Retinal pigment epithelial cell (primary cell): ENCODE data around the gene FARS2.

Source experiments
- DNase-seq: peaks from one replicate; pipeline ENCODE4 v3.0.0-alpha.2; 2010; ENCODE audit warnings: low read depth
- H3K4me3 ChIP-seq: 2 replicates; pipeline ENCODE4 v1.5.1; 2011; ENCODE audit warnings: mild to moderate bottlenecking, low read length, control low read depth, moderate library complexity
- TF ChIP-seq, protein P1 (sequence below): conservative IDR thresholded peaks from 2 replicates; pipeline ENCODE4 v1.5.1; 2011; ENCODE audit warnings: low read depth, low read length, control low read depth, inconsistent platforms

The FARS2 gene

DNA sequence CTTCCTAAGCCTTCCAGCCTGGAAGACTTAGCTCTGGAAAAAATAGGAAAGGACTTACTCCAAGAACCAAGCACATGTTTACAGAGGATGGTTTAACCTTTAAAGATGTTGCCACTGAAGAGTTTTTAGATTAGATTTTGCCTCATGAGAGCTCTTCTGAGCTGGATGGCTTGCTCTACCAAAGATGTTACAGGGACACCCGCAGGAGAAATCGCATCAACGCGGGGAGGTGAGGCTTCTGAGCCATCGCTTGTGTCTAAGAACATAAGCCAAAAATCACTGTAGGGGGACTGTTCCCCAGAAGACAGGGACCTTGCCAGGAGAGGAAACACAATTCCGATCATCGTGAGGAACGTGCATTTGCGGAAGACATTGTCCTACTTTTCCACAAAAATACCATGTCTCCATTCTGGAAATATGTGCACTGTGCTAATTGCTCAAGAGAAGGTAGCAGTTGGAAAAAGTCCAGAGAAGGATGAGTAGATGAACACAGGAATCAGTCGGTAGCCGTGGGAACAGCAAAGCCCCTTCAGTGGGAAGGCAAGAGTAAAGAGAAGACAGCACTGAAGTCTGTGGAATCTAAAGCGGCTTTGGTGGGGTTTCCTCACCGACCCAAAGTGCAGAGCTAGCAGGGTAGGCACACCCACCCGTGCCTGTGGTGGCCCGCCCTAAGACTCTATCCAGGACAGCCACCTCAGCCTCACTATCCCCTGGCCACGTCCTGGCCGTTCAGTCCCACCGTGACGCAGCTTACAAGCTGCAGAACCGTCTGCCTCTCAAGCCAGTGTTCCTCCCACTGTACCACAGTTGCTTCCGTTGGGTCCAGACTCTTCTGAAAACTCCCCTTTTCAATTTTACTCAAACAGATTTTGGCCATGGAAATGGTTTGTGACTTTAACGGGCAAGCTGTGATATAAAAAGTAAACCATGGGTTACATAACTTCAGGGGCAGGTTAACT, 410.6 kb downstream of the FARS2 start:
- no peak overlapping the region for H3K4me3 ChIP-seq
- DNase-seq: no peak

DNA sequence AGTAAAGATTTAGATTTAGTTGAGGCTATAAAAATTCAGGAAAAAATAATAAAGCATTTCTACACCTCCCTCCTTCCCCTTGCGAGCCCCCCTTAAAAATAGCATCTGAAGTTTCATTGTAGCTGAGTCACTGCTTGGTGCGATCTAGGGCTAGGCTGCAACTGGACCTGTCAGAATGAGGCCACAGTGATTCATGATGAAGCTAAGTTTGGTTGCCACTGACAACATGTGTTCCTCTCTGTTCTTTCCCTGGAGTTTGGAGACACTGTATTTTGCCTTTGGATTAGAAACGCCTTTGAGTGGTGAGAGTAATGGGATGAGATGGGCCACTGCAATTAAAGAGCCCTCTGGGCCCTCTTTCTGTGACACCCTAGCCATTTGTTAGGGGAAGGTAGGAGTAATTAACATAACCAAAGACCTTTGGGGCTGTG, 411.3 kb downstream of the FARS2 start:
- TF ChIP-seq, protein P1, sequence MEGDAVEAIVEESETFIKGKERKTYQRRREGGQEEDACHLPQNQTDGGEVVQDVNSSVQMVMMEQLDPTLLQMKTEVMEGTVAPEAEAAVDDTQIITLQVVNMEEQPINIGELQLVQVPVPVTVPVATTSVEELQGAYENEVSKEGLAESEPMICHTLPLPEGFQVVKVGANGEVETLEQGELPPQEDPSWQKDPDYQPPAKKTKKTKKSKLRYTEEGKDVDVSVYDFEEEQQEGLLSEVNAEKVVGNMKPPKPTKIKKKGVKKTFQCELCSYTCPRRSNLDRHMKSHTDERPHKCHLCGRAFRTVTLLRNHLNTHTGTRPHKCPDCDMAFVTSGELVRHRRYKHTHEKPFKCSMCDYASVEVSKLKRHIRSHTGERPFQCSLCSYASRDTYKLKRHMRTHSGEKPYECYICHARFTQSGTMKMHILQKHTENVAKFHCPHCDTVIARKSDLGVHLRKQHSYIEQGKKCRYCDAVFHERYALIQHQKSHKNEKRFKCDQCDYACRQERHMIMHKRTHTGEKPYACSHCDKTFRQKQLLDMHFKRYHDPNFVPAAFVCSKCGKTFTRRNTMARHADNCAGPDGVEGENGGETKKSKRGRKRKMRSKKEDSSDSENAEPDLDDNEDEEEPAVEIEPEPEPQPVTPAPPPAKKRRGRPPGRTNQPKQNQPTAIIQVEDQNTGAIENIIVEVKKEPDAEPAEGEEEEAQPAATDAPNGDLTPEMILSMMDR: no peak
- H3K4me3 ChIP-seq: no peak overlapping the region
- DNase-seq: peak; percentile 61

More for the DNA sequence above, 410.6 kb downstream of the FARS2 start:
- TF ChIP-seq, protein P1: no peak

DNA sequence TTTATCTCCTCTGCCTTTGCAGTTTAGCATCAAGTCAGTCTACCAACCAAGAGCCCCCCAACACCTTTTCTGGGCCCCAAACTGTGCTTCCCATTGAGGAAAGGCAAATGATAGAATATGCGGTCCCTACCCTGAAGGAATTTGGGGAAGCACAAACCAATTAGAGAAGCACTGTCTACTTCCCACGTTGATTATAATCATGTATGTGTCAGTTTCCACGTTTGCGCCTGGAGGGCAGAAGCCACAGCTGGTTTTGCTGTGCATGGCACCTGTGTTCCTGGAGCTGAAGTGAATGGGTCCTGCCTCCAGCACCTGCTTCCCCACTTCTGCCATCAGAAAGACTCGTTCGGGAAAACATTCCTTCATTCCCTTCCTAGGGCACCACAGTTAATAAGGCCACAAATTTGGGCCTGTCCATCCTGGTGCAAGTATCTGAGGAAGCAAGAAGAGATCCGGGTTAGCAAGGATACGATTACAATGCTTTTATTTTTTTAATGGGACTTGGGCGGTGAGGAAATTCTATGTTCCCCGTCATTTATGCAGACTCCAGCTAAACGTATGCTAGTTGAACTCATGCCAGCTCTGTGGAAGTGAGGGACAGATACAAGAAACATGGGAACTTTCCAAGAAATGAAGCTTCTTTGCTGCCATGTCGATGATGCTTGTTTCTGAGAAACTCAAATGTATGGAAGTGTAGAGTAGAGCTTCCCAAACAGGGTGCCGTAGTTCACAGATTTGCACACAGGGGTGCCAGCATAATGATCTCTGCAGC, 411.9 kb downstream of the FARS2 start:
- DNase-seq: no peak
- TF ChIP-seq, protein P1: no peak
- no peak overlapping the region for H3K4me3 ChIP-seq

DNA sequence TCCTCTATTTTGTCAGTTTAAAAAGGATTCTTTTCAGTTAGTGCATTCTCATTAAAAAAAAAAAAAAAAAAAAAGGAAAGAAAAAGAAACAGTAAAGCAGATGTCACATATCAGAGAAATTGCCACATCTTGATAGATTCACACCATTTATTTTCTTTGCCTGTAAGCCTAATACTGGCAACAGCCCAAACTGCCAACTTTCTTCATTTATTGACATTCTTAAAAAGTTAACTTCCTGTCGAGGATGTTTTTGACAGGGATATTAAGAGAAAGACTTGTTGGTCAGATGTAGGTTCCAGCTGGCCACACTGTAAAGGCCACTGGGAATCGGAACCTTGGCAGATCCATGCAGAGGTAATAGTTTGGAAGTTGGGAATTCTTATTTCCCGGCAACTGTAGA, 412.8 kb downstream of the FARS2 start:
- TF ChIP-seq, protein P1: no peak
- no peak for DNase-seq
- no peak overlapping the region for H3K4me3 ChIP-seq

DNA sequence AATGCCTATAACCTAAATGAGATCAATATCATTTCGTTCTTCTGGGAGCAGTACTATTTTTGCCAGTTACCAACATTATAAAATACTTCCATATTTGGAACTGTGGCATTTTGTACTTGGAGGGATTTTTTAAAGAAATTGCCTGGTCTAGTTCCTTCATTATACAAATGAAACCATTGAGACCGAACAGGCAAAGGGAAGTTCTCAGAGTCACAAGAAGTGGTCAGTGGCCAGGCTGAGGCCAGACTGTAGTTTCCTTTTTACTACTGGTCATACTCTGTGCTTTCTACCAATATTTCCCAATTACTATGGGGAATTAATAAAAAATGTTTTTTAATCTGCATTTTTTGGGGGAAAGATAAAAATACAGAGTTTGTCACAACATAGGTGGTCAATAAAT, 413.4 kb downstream of the FARS2 start:
- no peak overlapping the region for H3K4me3 ChIP-seq
- DNase-seq: no peak
- TF ChIP-seq, protein P1: no peak

DNA sequence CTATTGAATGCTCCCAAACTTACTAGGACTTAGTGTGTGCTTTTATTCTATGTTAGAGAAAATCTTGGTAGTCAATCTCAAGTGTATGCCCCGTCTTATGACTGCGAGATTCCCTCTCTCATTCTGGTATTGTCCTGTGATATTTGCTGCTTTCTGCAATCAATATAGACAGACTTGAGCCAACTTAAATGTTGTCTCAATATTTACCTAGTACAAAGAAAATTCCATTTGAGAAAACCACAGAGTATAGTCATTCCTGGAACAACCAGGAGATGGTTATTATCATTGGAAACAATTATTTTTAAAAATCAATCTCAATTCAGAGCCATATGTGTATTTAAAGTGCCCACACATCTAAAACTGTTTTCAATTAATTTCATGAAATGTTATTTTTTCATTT, 415.4 kb downstream of the FARS2 start:
- TF ChIP-seq, protein P1: no peak

More for the DNA sequence above, 415.4 kb downstream of the FARS2 start:
- H3K4me3 ChIP-seq: no peak overlapping the region
- DNase-seq: no peak
